NCI-H128 (cell line): ENCODE data around the gene CCL14.
"Not testable (repeated sequence)": the region's sequence is repeated elsewhere in the genome, so short reads cannot be mapped to it uniquely, and the experiment has no call there.

Source experiments
- DNase-seq: peaks from one replicate; lab custom pipeline; 2025; ENCODE audit not compliant: unreplicated experiment; lab: John Stamatoyannopoulos, UW

Gene CCL14

DNA sequence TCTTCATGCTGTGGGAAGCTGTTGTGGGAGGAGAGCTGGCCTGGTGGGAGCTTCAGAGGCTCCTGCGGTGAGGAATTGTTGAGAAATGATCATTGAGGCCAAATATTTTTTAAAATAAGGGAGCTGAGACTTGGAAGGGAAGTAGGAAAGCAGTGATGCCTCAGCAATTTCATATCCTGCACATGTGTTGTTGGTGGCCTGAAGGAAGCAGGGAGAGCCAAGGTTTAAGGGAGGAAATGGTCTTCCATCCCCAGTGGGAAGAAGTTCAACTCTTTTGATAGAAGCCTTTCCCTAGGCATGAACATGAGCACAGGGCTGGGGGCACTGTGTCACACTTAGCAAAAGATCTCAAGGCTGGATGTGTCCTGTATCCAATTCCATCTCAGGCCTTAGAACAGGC is at the start of gene CCL14:
Gene CCL14, minus strand, starts transcription at position 87 of the 400 bp plus-strand sequence. Its CDS starts 80 bp downstream, at position 7.
- no peak for DNase-seq

DNA sequence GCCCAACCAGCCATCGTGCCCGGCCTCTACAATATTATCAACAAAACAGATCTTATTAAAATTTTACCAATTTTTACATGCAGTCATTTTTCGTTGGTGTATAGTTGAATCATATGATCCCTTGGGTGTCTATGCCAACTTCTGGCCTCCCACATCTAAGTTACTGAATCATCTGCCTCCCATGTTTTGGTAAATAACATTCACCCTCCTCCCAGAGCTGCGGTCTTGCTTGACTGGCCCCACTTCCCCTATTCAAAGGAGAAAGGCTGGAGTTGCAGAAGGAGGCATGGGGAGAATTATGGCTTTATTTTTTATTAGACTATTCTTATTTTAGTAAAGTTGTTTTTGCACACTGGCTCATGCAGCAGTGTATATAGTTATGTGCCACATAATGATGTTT is 49.7 kb upstream of the CCL14 start:
- no peak for DNase-seq

DNA sequence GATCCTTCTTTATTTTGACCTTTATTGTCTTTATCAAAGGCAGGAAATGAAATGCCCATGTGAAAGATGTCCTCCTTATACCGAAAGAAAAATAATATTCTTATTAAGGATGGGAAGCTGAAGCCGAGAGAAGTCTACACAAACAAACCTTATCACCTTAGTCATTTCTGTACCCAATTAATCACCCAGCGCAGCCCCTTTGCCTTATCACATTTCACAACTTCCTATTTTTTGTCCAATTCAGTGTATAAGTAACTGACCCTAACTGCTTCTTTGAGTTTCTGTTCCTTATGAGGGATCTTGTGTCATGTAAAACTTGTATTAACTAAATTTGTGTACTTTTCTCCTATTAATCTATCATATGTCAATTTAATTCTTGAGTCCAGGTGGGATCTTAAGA is 47.6 kb upstream of the CCL14 start:
- DNase-seq = no peak

DNA sequence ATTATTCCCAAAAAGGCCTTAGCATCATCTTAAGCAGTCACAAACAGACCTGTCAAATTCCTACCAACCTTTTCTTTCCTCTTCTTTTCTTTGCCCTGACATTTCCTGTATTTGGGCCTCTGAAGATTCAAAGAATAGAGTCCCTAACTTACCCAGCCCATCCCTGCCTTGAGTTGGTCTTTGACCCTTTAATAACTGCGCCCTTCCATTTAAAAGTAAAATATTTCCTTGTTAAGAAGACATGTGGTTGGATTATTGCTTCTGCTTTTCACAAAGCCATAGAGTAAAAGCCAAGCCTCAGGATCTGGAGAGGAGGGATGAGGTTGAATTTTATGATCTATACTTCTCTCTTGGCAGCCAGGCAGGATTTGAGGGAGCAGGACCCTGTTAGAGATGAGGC is 44.4 kb upstream of the CCL14 start:
- DNase-seq = no peak

DNA sequence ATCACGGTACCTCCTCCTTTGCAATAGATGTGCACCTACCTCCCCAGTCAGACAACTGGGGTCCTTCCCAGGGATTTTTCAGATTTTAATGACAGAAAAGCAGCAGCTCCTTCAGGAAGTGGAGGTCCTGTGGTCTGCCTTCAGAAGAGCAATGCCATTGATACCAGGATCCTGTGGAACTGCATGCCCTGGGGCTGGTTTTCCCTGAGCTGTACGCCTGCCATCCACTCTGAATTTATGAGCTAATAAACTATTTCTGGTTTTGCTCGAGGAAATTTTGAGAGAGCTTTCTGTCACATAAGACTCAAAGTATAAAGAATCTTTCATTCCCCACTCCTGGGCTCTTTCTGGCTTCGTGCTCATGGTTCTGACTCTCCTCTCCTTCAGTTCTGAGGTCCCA is 41.2 kb upstream of the CCL14 start:
- DNase-seq = no peak

DNA sequence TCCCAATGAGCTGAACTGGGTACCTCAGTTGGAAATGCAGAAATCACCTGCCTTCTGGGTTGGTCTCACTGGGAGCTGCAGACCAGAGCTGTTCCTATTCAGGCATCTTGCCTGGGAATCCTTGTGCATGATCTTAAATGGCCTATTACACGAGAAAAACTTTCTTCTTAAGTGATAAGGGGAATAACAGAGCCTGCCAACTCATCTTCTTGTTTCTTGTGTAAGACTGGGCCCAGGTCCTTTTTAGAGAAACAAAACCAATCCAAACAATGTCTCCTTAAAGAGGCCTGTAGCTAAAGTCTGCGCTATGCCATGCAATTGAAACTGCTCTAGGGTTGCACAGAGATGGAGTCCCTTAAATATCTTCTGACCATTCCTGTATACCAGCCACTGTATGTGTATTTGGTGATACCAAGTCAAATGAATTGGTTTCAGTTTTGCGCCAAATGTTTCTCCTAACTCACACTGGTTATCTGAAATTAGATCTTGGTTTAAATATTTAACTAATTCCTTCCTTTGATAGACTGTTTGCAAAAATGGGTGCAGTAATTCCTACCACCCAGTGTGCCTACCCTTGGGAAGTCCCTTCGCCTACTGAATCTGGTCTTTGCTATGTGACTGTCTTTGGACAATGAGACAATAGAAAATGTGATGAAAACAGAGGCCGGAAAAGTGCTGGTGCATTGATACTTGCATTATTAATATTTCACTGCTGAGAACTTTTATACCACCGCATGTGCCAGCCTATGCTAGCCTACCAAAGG is 37.8 kb upstream of the CCL14 start:
- no peak for DNase-seq

DNA sequence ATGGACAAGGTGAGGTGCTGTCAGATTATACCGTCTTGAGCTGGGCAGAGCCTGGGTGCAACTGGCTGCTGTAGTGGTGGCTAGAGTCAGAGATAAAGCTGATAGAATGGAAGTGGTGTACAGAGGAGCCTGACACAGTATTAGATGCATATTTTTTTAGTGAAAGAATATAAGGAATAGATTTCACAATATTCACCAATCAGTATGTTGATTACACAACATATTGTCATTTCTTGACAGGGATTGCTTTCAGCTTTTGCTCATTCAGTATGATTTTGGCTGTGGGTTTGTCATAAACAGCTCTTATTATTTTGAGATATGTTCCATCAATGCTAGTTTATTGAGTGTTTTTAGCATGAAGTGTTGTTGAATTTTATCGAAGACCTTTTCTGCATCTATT is 32.9 kb upstream of the CCL14 start:
- DNase-seq = no peak

DNA sequence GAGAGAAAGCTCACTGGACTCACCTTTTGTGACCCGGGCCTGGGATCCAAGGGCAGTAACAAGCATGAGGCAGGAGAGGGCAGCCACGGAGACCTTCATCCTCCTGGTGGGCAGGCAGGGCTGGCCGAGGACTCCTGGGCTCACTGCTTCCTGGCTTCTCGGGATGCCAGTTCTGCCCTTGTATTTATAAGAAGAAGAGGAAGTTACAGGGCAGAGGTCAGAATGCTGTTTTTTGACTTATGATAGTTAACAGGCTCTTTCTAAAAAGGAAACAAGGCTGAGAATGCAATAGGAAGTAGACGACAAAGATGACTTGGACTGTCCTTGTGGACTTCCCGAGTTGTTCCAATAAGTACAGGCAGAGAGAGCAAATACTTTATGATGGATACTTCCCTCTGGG is 31.3 kb upstream of the CCL14 start, which contains the start of gene CCL23:
Gene CCL23, minus strand, starts transcription at position 174 of the 400 bp plus-strand sequence. Its CDS starts 75 bp downstream, at position 99.
- no peak for DNase-seq

DNA sequence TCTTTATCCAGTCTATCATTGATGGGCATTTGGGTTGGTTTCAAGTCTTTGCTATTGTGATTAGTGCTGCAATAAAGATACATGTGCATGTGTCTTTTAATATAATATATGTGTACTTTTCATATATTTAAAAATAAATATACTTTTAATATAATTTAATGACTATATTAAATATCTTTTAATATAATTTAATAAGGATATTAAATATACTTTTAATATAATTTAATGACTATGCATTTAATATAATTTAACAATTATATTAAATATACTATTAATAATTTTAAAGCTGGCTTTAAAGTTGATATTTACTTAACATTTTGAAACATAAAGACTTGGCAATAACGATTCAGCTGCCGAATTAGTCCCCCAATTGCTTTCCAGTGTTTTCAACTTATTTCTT is 30.0 kb upstream of the CCL14 start:
- no peak for DNase-seq

DNA sequence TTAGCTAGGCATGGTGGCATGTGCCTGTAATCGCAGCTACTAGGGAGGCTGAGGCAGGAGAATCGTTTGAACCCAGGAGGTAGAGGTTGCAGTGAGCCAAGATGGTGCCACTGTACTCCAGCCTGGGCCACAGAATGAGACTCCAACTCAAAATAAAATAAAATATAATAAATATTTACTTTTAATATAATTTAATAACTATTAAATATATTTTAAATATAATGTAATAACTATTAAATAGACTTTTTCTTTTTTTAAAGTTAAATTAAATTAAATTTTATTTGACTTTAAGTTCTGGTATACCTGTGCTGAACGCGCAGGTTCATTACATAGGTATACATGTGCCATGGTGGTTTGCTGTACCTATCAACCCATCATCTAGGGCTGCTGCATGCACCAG is 29.4 kb upstream of the CCL14 start:
- DNase-seq = not testable (repeated sequence)

DNA sequence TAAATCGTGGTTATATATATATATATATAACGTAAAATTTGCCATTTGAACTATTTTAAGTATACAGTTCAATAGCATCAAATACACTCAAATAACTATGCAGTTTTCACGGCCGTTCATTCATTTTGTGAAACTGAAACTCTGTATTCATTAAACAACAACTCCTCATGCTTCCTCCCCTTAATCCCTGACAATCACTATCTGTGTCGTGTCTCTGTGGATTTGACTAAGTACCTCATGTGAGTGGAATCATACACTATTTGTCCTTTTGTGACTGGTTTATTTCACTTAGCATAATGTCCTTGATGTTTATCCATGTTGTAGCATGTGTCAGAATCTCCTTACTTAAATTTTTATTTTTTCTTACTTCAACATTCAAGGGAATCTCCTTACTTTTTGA is 28.4 kb upstream of the CCL14 start:
- DNase-seq = no peak

DNA sequence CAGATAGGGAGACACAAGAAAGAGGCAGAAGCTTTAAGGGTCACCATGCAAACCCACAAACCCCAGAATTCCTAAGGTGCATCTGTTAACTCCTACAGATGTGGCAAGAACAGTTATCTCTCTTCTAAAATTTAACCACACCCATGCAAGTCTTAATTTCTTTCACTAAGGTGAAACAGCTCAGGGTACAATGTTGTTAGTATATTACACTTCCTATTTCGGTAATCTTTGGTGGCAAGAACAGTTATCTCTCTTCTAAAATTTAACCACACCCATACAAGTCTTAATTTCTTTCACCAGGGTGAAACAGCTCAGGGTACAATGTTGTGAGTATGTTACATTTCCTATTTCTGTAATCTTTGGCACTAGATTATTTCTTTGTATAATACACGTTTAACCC is 24.7 kb upstream of the CCL14 start:
- no peak for DNase-seq

DNA sequence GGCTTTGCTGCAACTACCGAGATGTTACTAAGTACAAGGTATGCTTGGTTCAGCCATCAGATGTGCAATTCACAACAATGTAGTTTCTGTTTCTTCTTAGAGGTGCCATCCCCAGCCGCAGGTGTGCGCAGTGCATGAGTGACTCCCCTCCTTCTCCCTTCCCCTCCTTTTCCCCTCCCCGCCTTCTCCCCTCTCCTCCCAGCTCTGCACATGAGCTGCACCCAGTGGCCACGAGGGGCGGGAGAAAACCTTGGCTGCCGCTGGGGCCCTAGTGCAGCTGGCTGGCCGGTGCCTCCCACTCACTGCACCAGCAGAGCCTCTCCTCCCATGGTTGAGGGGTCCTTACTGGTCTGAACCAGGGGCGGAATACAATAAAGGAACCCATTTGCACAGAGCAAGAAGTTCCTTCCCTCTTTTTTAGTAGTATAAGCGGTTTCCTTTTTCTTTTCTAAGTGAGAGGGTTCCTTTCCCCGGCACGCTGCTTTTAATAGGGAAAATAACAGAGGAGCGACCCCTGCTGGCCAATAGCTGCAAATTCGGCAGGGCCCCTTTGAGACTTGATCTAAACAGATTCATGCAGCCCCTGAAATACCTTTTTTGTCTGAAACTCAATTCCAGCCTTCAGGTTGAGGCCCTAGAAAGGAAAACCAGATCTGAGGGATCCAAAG is 22.6 kb upstream of the CCL14 start:
- DNase-seq = no peak

DNA sequence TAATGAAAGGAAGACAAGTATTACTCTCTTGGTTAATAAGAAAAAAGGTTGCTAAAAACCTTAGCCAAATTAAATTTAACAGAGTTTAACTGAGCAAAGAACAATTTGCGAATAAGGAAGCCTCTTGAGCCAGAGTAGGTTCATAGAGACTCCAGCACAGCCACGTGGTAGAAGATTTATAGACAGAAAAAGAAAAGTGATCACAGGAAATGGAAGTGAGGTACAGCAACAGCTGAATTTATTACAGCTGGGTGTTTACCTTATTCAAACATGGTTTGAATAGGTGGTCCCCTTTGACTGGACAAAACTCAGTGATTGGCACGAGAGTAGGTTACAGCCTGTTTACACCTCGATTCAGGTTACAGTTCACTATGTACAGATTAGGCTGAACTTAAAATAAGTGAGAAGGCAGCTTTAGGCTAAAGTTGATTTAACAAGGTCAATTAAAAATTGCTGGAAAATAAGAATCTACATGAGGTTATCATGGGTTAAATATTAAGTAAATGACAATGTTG is 18.1 kb upstream of the CCL14 start:
- DNase-seq = no peak

DNA sequence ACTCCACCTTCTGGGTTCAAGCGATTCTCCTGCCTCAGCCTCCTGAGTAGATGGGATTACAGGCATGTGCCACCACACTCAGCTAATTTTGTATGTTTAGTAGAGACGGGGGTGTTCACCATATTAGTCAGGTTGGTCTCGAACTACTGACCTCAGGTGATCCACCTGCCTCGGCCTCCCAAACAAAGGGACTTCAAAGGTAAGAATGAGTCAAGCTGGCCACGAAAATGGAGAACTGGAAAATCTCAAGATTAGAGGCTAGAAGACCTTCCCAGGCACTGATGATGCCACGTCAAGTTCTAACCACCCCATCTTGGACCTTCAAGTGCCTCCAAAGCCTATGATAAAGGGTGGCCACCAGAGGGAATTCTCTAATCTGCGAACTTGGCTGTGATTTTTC is 16.1 kb upstream of the CCL14 start:
- DNase-seq = no peak

DNA sequence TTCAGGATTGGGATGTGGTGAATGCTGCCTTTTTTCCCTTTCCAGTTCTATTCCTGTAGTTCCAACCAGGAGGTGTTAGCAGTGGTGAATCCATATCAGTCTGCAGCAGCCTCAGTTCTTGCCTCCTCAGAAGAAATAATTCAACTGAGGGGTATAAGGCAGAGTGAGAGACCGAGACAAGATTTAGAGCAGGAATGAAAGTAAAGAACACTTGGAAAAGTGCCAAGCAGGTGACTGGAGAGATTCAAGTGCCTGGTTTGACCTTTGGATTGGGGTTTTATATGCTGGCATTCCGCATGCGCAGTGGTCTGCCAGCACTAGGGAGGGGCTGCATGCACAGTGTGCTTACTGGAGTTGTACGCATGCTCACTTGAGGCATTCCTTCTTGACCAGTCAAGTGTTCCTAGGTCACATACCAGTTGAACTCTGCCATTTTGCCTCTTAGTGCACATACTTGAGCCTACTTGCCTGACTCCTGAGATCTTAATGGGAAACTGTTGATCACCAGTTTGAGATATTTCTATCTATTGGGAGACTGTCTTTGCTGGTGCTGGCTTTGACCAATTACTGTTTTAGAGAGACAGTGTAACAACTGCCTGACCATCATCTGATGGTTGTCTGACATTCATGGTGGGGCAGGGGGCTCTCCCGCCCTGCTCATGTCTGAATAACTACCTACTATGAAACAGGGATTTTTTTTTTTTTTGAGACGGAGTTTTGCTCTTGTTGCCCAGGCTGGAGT is 15.5 kb upstream of the CCL14 start:
- no peak for DNase-seq

DNA sequence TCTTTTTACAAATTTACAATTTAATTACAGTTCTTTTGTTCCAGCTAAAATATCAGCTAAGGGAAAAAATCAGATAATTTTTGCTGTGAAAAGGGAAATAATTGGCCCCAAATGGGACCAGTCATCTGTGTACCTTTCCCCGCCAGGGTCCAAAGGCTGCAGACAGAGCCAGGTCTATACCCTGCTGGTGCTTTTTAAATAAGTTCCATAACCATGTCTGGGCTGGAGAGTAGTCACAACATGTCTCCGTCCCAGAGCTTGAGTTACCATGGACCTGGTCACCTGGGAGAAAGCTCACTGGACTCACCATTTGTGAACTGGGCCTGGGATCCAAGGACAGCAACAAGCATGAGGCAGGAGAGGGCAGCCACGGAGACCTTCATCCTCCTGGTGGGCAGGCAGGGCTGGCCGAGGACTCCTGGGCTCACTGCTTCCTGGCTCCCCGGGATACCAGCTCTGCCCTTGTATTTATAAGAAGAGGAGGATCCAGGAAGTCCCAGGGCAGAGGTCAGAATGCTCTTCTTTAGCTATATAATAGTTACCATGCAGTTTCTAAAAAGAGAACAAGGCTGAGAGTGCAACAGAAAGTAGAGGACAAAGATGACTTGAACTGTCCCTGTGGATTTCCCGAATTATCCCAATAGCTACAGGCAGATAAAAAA is 14.7 kb upstream of the CCL14 start, which contains the start of gene CCL15:
Gene CCL15, minus strand, starts transcription at position 444 of the 662 bp plus-strand sequence. Its CDS starts 61 bp downstream, at position 383.
- DNase-seq = no peak

DNA sequence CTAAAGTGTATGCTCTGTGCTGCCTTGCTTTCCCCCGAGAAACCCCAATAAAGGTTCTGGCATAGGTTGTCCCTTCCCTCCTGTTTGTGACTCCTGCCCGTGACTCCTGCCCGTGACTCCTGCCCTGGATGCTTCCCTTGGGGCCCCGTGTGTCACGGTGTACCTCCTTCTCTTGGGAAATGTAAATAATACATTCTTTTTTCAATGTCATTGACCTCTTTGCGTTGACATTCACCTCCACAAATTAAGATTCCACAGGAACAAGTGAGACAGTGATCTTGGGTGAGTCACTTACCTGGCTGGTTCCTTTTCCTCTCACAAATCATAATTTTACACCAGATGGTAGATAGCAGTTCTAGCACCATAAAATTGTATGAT is 14.2 kb upstream of the CCL14 start:
- no peak for DNase-seq

DNA sequence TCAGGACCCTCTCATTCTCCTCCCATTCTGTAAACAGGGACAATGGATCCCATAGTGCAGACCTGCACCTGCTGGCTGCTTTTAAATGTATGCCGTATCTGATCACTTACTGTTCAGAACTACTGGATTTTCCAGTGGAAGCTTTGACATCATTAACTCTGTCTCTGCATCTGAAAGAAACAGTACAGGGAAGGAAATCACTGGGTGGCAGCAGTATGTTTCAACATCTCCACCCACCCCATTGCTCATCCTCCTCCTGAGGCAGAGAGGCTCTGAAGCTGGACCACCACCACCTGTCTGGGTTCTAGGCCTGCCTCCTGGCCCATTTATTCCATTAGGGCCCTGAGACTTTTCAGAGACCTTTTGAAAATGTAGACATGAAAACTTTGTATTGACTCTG is 12.2 kb upstream of the CCL14 start:
- no peak for DNase-seq

DNA sequence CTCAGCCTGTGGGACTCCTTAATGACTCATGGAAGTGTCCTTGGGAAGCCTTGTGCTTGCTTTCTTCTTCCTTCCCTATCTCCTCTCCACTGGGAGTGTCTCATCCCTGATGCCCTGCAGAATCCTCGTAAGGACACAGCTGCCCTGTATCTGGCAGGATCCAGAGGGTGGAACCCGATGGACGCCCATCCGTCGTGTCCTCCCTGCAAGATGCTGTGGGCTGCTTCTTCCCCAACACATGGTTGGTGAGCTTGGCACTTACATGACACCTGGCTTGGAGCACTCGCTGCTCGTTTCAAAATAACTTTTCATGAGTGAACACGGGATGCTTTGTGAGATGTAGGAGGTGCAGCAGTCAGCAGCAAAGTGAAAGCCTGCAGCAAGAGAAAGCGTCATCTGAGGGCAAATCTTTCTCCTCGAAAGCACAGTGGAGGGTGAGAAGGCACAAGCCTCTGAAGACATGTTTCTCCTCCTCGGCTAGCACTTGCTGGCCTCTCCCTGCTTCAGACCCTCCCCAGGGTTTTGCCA is 11.6 kb upstream of the CCL14 start:
- no peak for DNase-seq

DNA sequence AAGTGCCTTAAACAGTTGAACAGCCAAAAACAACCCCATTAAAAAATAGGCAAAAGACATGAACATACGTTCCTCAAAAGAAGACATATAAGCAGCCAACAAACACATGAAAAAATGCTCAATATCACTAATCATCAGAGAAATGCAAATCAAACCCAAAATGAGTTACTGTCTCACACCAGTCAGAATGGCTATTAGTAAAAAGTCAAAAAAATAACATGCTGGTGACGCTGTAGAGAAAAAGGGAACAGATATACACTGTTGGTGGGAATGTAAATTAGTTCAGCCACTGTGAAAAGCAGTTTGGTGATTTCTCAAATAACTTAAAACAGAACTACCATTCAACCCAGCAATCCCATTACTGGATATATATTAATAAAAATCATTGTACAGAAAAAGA is 8.8 kb upstream of the CCL14 start:
- DNase-seq = not testable (repeated sequence)
